HS-27A (cell line): ENCODE measurements around the gene PHACTR4.
"Not testable (repeated sequence)": the region's sequence is repeated elsewhere in the genome, so short reads cannot be mapped to it uniquely, and the experiment has no call there.

ENCODE experiments used
- DNase-seq: peaks from one replicate; pipeline ENCODE4 v3.0.0-alpha.2; 2012; ENCODE audit warnings: low read depth, missing footprints

PHACTR4 gene

GRCh38 chr1:28522537-28522936, 153.0 kb downstream of the PHACTR4 start:
- not testable (repeated sequence) for DNase-seq

GRCh38 chr1:28525002-28525642, 155.6 kb downstream of the PHACTR4 start:
- DNase-seq, result not testable (repeated sequence)

- DNase-seq, result no peak
These were observed 157.3 kb downstream of the PHACTR4 start for GRCh38 chr1:28526886-28527285.

GRCh38 chr1:28530456-28530855, 160.9 kb downstream of the PHACTR4 start:
- no peak for DNase-seq

GRCh38 chr1:28534671-28535070, 165.1 kb downstream of the PHACTR4 start:
- DNase-seq, result no peak

GRCh38 chr1:28535180-28535579, 165.6 kb downstream of the PHACTR4 start:
- DNase-seq, result no peak

GRCh38 chr1:28537457-28538199, 168.1 kb downstream of the PHACTR4 start:
- no peak for DNase-seq

- no peak for DNase-seq
These were observed 168.7 kb downstream of the PHACTR4 start for GRCh38 chr1:28538286-28538685.

GRCh38 chr1:28540651-28541050, 171.1 kb downstream of the PHACTR4 start:
- no peak for DNase-seq

- DNase-seq, result not testable (repeated sequence)
These were observed 172.0 kb downstream of the PHACTR4 start for GRCh38 chr1:28541414-28542015.

- DNase-seq, result no peak
These were observed 175.7 kb downstream of the PHACTR4 start for GRCh38 chr1:28545246-28545628.

- DNase-seq, result no peak
These were observed 178.8 kb downstream of the PHACTR4 start for GRCh38 chr1:28548318-28548717.
